A549 treated with AZD9567 at 1 μM for 4 hours (cell line): ENCODE measurements around the gene CEBPZ. TPM values are rescaled to one million over a fixed set of nuclear protein-coding genes. Genes with fewer than 3 reads are reported as not detected.

ENCODE experiments used
- total RNA-seq: library from RNA; stranded (reverse); fragments of 200-300 nt; extraction: Qiagen RNA extraction; gene quantifications from 5 replicates; pipeline ENCODE4 v1.2.3, GENCODE V29; 2022; ENCODE audit not compliant: insufficient read depth

The CEBPZ gene, protein sequence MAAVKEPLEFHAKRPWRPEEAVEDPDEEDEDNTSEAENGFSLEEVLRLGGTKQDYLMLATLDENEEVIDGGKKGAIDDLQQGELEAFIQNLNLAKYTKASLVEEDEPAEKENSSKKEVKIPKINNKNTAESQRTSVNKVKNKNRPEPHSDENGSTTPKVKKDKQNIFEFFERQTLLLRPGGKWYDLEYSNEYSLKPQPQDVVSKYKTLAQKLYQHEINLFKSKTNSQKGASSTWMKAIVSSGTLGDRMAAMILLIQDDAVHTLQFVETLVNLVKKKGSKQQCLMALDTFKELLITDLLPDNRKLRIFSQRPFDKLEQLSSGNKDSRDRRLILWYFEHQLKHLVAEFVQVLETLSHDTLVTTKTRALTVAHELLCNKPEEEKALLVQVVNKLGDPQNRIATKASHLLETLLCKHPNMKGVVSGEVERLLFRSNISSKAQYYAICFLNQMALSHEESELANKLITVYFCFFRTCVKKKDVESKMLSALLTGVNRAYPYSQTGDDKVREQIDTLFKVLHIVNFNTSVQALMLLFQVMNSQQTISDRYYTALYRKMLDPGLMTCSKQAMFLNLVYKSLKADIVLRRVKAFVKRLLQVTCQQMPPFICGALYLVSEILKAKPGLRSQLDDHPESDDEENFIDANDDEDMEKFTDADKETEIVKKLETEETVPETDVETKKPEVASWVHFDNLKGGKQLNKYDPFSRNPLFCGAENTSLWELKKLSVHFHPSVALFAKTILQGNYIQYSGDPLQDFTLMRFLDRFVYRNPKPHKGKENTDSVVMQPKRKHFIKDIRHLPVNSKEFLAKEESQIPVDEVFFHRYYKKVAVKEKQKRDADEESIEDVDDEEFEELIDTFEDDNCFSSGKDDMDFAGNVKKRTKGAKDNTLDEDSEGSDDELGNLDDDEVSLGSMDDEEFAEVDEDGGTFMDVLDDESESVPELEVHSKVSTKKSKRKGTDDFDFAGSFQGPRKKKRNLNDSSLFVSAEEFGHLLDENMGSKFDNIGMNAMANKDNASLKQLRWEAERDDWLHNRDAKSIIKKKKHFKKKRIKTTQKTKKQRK
- total RNA-seq: 72.4 to 88.0 TPM (median 74.1 TPM) in 5 replicates

DNA sequence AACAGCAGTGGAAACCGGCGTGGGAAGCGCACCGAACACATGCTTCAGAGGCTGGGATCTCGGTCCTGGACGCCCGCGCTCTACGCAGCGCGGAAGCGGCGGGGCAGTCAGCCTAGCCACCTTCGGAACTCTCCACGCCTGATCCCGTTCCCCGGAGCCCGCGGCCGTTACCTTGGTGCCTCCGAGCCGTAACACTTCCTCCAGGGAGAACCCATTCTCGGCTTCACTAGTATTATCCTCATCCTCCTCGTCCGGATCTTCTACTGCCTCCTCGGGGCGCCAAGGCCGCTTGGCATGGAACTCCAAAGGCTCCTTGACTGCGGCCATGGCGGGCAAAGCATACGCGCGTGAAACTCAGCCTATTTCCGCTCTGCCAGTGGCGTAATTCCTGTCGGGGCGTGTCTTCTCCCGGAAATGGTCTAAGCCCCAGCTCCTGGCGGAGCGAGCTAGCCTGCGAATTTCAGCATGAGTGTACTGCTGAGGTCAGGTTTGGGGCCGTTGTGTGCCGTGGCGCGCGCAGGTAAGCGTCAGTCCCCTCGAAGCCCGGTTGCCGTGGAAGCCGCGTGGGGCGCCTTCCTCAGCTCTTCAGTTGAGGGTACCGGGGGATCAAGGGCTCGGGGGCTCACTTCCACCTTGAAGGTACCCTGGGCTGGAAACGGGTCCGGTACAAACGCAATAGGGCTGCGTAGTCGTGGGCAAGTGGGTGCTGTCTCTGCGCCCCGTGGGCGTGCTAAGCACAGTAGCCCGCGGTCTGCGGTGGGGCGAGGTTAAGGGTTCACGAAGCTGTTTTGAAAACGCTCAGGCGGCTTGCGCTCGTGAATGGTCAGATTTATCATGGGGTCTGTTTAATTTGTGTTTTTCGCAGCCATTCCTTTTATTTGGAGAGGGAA is at the start of gene CEBPZ, which contains the start of gene NDUFAF7:
Gene CEBPZ (minus strand): TSS at position 356 of the 890 bp plus-strand sequence. CDS start 29 bp downstream, at position 327.
Gene NDUFAF7 (plus strand): TSS at position 418 of the 890 bp plus-strand sequence. CDS start 48 bp downstream, at position 466.

DNA sequence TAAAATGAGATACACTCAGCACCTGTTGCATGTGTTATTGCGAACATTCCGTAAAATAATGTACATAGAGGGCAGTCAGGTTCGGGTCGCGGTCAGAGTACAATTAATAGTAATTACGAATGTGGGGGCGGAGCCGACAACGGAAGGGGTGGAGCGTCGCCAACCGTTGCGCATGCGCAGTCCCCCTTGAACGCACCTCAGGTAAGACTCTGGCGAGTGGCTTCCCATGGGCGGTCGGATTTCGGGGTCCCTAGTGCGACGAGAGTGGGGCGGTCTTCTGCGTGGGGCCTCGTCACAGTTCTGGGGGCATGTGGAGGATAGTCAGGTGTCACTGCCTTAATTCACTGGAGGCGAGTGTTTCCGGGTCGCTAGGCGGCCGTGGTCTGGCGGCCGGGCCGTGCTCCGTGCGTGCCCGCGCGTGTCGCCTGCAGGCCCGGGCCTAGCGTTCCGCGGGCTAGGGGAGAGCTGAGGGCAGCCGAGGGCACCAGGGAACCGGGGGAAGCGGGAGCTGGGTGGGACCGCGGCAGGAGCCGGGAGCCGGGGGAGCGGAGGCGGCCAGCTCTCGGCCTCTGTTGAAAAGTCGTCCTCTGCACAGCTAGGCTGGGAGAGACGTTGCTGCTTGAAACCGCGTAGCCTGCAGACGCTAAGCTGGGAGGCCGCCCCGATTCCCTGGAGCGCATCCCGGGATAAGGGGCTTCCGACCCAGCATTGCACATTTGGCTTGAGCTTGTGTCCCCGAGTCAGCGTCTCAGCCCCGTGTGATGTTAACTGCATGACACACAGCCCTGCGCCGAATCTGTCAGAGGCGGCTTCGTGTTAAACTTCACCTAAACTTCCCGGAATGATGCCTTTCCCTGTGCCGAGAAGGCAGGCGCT is 34.8 kb downstream of the CEBPZ start, which contains the start of gene CEBPZOS:
Gene CEBPZOS (plus strand): TSS at position 177 of the 876 bp plus-strand sequence. CDS start 3,209 bp downstream, outside the sequence.

DNA sequence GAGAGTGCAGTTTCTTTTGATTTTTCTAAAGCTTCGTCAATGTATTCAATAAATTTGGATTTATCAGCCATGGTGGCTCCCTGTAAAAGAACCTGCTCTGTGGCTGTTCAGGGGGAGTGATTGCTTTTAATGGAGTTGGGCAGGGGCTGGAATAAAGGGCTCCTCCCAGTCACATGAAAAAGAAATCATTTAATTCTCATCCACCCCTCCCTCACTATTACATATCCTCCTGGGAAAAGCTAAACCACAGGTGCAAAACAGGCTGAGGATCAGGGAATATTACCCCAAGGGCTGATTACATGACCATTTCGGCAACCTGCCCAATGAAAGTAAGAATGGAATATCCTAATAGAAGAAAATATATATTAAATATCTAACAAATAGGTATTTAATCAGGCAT is 42.8 kb downstream of the CEBPZ start, which contains the start of gene SULT6B1:
Gene SULT6B1 (minus strand): TSS at position 101 of the 400 bp plus-strand sequence. CDS start 30 bp downstream, at position 71.

GRCh38 chr2:37156857-37157714 is 74.3 kb downstream of the CEBPZ start, which contains the start of gene EIF2AK2:
Gene EIF2AK2 (minus strand): TSS chr2:37156980. CDS start chr2:37147806, 9,174 bp downstream.

Other genes starting within 250 kb of the CEBPZ start
- gene HEATR5B, start 147.2 kb downstream of the CEBPZ start, total RNA-seq: 6.1 to 8.5 TPM (median 7.3 TPM) in 5 replicates
- 8.6 to 10.9 TPM (median 10.5 TPM) in 5 replicates for gene GPATCH11, start 147.1 kb downstream of the CEBPZ start, total RNA-seq
- 16.8 to 24.2 TPM (median 23.0 TPM) in 5 replicates for gene EIF2AK2, start 74.6 kb downstream of the CEBPZ start, total RNA-seq
- not detected in 5 replicates for gene SULT6B1, start 42.9 kb downstream of the CEBPZ start, total RNA-seq
- 37.4 to 45.6 TPM (median 37.8 TPM) in 5 replicates for gene CEBPZOS, start 35.1 kb downstream of the CEBPZ start, total RNA-seq
- gene NDUFAF7, start 62 bp upstream of the CEBPZ start, total RNA-seq: 16.7 to 27.2 TPM (median 19.0 TPM) in 5 replicates
- gene PRKD3, start 93.2 kb upstream of the CEBPZ start, total RNA-seq: 8.4 to 13.4 TPM (median 12.8 TPM) in 5 replicates
- 18.5 to 25.7 TPM (median 19.1 TPM) in 5 replicates for gene QPCT, start 113.0 kb upstream of the CEBPZ start, total RNA-seq